Measurements from ENCODE around the gene TARDBP. TPM values are rescaled to one million over a fixed set of nuclear protein-coding genes. Genes with fewer than 3 reads are reported as not detected.

TARDBP gene
- total and polyA plus RNA-seq, 9 of the 15 experiments (the other 6 are each of a cell fraction or from before 2014, with no cell fraction given): 122 to 515 (median 243) TPM

- TF ChIP-seq ZBTB40 (IDR thresholded peaks at IDR 0.05): no peak
- no peak for TF ChIP-seq ZBTB40 (CRISPR knock-in tag; IDR thresholded peaks at IDR 0.05)
- TF ChIP-seq ZEB2 (IDR thresholded peaks at IDR 0.05): no peak
- no peak; the same call in 1 of the 2 replicates for TF ChIP-seq SP1 (CRISPR knock-in tag; IDR thresholded peaks at IDR 0.05)
- 0 out of 2 replicates have a peak, but pooled peaks have one; percentile 9 for TF ChIP-seq JUN (IDR thresholded peaks at IDR 0.05; ENCODE audit: borderline replicate concordance, low read depth, low read length)
- TF ChIP-seq JUN (CRISPR knock-in tag; IDR thresholded peaks at IDR 0.05; ENCODE audit: borderline replicate concordance): no peak
- no peak for TF ChIP-seq NR2F6 (CRISPR knock-in tag; IDR thresholded peaks at IDR 0.05)
- peak; percentile 45 for TF ChIP-seq CREM (IDR thresholded peaks at IDR 0.05; ENCODE audit: low read depth)
- TF ChIP-seq CBX3 (IDR thresholded peaks at IDR 0.05; ENCODE audit: borderline replicate concordance in 1 of 2, low read length in 2 of 2): no peak
- no peak for TF ChIP-seq POLR2B (IDR thresholded peaks at IDR 0.05; ENCODE audit: low read depth, partially characterized antibody)
- TF ChIP-seq TFAP4 (CRISPR knock-in tag; IDR thresholded peaks at IDR 0.05; ENCODE audit: borderline replicate concordance): 0 out of 2 replicates have a peak, but pooled peaks have one; percentile 28
- no peak for TF ChIP-seq ZNF347 (CRISPR knock-in tag; IDR thresholded peaks at IDR 0.05; ENCODE audit: low read depth)
- TF ChIP-seq ZNF311 (CRISPR knock-in tag; IDR thresholded peaks at IDR 0.05): no peak
- no peak for TF ChIP-seq TCFL5 (CRISPR knock-in tag; conservative IDR thresholded peaks at IDR 0.05)
- TF ChIP-seq ZNF124 (CRISPR knock-in tag; IDR thresholded peaks at IDR 0.05): no peak
- peak; percentile 45; the same call in 1 of the 2 replicates for TF ChIP-seq PHF21A (IDR thresholded peaks at IDR 0.05; ENCODE audit: borderline replicate concordance, low read depth)
- no peak for TF ChIP-seq SMARCC2 (IDR thresholded peaks at IDR 0.05; ENCODE audit: low read depth)
Observed at GRCh38 chr1:11037740-11038182, 25.3 kb downstream of the TARDBP start (continued).

All from K562 (cell line).